ENCODE data around the gene CD53.

GRCh38 chr1:110874324-110875215 lies 1.6 kb downstream of the CD53 start:
- no peak for TF ChIP-seq POLR2A (IDR thresholded peaks at IDR 0.05)
- TF ChIP-seq CTCF (IDR thresholded peaks at IDR 0.05), result no peak
- TF ChIP-seq POLR2AphosphoS5 (IDR thresholded peaks at IDR 0.05), result peak in 1 of 2 donors; percentile 9
